IPS-20b (cell line): ENCODE measurements around the gene SYDE2.
"Not testable (repeated sequence)": the region's sequence is repeated elsewhere in the genome, so short reads cannot be mapped to it uniquely, and the experiment has no call there.

Experiments used
- H3K27ac ChIP-seq: one replicate; pipeline ENCODE4 v1.5.1; 2013; ENCODE audit warnings: low read length
- H3K27me3 ChIP-seq: 2 replicates; pipeline ENCODE4 v1.6.1; 2013; ENCODE audit warnings: mild to moderate bottlenecking, low read length, inconsistent platforms; ENCODE audit not compliant: insufficient read depth
- H3K36me3 ChIP-seq: 2 replicates; pipeline ENCODE4 v1.6.1; 2013; ENCODE audit warnings: low read depth, mild to moderate bottlenecking, inconsistent platforms, low read length, moderate library complexity; ENCODE audit not compliant: insufficient read depth
- H3K4me1 ChIP-seq: 2 replicates; pipeline ENCODE4 v1.6.1; 2013; ENCODE audit warnings: mild to moderate bottlenecking, control low read depth, inconsistent platforms, low read length, moderate library complexity; ENCODE audit not compliant: insufficient read depth
- H3K4me3 ChIP-seq: 2 replicates; pipeline ENCODE4 v1.5.1; 2013; ENCODE audit warnings: mild to moderate bottlenecking, low read length, inconsistent platforms
- H3K9ac ChIP-seq: 2 replicates; pipeline ENCODE4 v1.6.1; 2013; ENCODE audit warnings: low read depth, mild to moderate bottlenecking, inconsistent platforms, low read length, moderate library complexity
- H3K9me3 ChIP-seq: 2 replicates; pipeline ENCODE4 v1.6.1; 2013; ENCODE audit warnings: mild to moderate bottlenecking, low read depth, low read length, inconsistent platforms; ENCODE audit not compliant: insufficient read depth

SYDE2 gene

GRCh38 chr1:85203573-85204171 is 2.9 kb upstream of the SYDE2 start:
- peaks cover 17% of the 10 kb centered on the region; the same call in 1 of the 2 replicates for H3K27me3 ChIP-seq
- H3K27ac ChIP-seq: no peak overlapping the region
- H3K9ac ChIP-seq: no peak overlapping the region
- H3K9me3 ChIP-seq: no peaks in the 10 kb centered on the region
- no peak overlapping the region for H3K4me3 ChIP-seq
- peaks cover 14% of the 10 kb centered on the region for H3K4me1 ChIP-seq
- no peaks in the 10 kb centered on the region for H3K36me3 ChIP-seq

DNA sequence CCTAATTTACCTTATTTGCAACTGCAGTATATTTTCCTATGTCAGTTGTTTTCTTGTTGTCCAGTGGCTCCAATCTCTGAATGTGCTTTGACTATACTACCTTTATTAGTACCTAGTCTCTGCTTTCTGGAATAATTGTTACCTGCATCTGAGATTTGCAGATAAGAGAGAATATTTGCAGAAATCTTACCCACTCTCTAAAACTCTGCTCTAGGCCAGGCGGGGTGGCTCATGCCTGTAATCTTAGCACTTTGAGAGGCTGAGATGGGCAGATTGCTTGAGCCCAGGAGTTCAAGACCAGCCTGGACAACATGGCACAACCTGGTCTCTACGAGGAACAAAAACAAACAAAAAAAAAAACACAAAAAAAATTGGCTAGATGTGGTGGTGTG is 2.0 kb upstream of the SYDE2 start:
- peaks cover 17% of the 10 kb centered on the region; the same call in 1 of the 2 replicates for H3K27me3 ChIP-seq

GRCh38 chr1:85202092-85202863 is 1.5 kb upstream of the SYDE2 start:
- H3K9me3 ChIP-seq: no peaks in the 10 kb centered on the region
- peaks cover 17% of the 10 kb centered on the region; the same call in 1 of the 2 replicates for H3K27me3 ChIP-seq
- H3K36me3 ChIP-seq: no peaks in the 10 kb centered on the region
- peak overlapping the region; percentile 48 for H3K27ac ChIP-seq
- H3K4me1 ChIP-seq: peaks cover 14% of the 10 kb centered on the region
- peak overlapping the region; percentile 90 for H3K9ac ChIP-seq
- H3K4me3 ChIP-seq: peak overlapping the region; percentile 99

More for the DNA sequence above, 2.0 kb upstream of the SYDE2 start:
- Histone ChIP-seq H3K4me1 (peaks cover 14% of the 10 kb centered on the region), H3K9me3 (no peaks in the 10 kb centered on the region), H3K36me3 (no peaks in the 10 kb centered on the region), H3K27ac (no peak overlapping the region), H3K9ac (peak overlapping the region; percentile 90; the same call in 1 of the 2 replicates), H3K4me3 (peak overlapping the region; percentile 99; the same call in 1 of the 2 replicates)

- Histone ChIP-seq H3K36me3 (no peaks in the 10 kb centered on the region), H3K4me3 (peak overlapping the region; percentile 99), H3K27ac (peak overlapping the region; percentile 71), H3K4me1 (peaks cover 9% of the 10 kb centered on the region), H3K27me3 (peaks cover 17% of the 10 kb centered on the region; the same call in 1 of the 2 replicates), H3K9ac (peak overlapping the region; percentile 90), H3K9me3 (no peaks in the 10 kb centered on the region)
Observed at GRCh38 chr1:85201340-85202091, 700 bp upstream of the SYDE2 start.

GRCh38 chr1:85199667-85200462 is 951 bp downstream of the SYDE2 start:
- Histone ChIP-seq H3K9me3 (no peaks in the 10 kb centered on the region), H3K27me3 (peaks cover 17% of the 10 kb centered on the region; the same call in 1 of the 2 replicates), H3K36me3 (no peaks in the 10 kb centered on the region), H3K4me3 (peak overlapping the region; percentile 99), H3K27ac (no peak overlapping the region), H3K4me1 (peaks cover 12% of the 10 kb centered on the region), H3K9ac (peak overlapping the region; percentile 90)

DNA sequence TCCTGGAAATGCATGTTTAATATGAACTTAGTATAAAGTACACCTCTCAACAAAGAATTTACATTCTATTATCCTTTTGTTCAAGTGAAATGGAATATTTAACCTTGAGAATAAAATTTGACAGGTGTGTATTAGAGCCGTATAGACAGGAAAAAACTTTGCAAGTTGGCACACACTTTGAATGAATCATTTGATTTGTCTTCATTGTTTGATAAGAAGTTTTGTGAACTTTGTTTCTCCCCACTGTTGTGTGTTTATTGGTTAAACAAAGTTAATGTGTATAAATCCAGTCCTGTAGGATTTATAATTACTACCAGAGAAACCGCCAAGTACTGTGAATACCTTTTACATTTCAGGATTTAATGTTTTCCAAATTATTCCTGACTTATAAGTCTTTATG is 2.0 kb downstream of the SYDE2 start:
- H3K27ac ChIP-seq: no peak overlapping the region
- H3K9ac ChIP-seq: peak overlapping the region; percentile 6; the same call in 1 of the 2 replicates
- peak overlapping the region; percentile 99 for H3K4me3 ChIP-seq
- no peaks in the 10 kb centered on the region for H3K36me3 ChIP-seq
- peaks cover 17% of the 10 kb centered on the region; the same call in 1 of the 2 replicates for H3K27me3 ChIP-seq
- H3K9me3 ChIP-seq: no peaks in the 10 kb centered on the region
- peaks cover 12% of the 10 kb centered on the region for H3K4me1 ChIP-seq

DNA sequence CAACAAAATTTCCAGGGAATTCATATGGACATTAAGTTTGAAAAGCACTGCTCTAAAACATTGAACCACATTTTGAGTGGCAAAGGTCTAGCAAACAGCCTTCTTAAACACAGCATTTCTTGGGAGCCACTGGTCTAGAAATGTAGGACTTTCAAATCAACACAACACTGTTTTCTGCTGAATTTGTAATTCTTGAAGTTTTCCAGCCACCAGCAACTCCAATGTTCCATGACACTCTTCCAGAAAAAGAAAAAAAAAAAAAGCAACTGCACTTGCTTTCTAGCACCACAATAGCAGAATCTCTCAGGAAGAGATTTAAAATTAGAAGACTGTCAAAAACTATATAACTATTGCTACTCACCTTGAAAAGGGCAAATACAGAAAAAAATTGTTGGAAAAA is 4.5 kb downstream of the SYDE2 start:
- peaks cover 6% of the 10 kb centered on the region for H3K4me1 ChIP-seq
- H3K36me3 ChIP-seq: no peaks in the 10 kb centered on the region
- no peaks in the 10 kb centered on the region for H3K9me3 ChIP-seq
- H3K9ac ChIP-seq: no peak overlapping the region
- H3K4me3 ChIP-seq: no peak overlapping the region
- H3K27me3 ChIP-seq: peaks cover 11% of the 10 kb centered on the region; the same call in 1 of the 2 replicates
- H3K27ac ChIP-seq: no peak overlapping the region

- H3K27me3 ChIP-seq: peaks cover 11% of the 10 kb centered on the region; the same call in 1 of the 2 replicates
- H3K9ac ChIP-seq: no peak overlapping the region
- H3K27ac ChIP-seq: no peak overlapping the region
- no peaks in the 10 kb centered on the region for H3K9me3 ChIP-seq
- H3K36me3 ChIP-seq: no peaks in the 10 kb centered on the region
- H3K4me3 ChIP-seq: no peak overlapping the region
- peaks cover 6% of the 10 kb centered on the region for H3K4me1 ChIP-seq
Observed at GRCh38 chr1:85195703-85196102, 5.1 kb downstream of the SYDE2 start.

- H3K27ac ChIP-seq, H3K9me3 ChIP-seq, H3K4me1 ChIP-seq, H3K27me3 ChIP-seq, H3K9ac ChIP-seq, H3K4me3 ChIP-seq: not testable (repeated sequence)
- peaks cover 18% of the 10 kb centered on the region for H3K36me3 ChIP-seq
Observed at GRCh38 chr1:85192129-85192528, 8.7 kb downstream of the SYDE2 start.

DNA sequence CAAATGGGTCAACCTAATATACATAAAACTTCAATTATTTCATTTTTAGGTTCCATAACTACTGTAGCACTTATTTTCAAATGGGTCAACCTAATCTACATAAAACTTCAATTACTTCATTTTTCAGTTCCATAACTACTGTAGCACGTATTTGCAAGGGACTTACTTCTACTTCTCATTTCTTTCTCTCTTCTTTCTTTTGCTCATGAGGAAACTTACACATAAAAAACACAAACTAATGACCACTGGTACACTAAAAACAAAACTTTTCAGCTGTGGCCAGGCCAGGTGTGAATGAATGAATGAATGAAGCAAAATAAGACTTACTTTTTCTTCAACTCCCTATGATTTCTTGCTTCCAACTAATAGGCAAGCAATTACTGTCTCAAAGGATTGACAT is 11.7 kb downstream of the SYDE2 start:
- no peaks in the 10 kb centered on the region for H3K27me3 ChIP-seq
- H3K4me3 ChIP-seq: no peak overlapping the region
- H3K27ac ChIP-seq: no peak overlapping the region
- no peak overlapping the region for H3K9ac ChIP-seq
- H3K4me1 ChIP-seq: no peaks in the 10 kb centered on the region
- H3K9me3 ChIP-seq: no peaks in the 10 kb centered on the region
- peaks cover 18% of the 10 kb centered on the region for H3K36me3 ChIP-seq

DNA sequence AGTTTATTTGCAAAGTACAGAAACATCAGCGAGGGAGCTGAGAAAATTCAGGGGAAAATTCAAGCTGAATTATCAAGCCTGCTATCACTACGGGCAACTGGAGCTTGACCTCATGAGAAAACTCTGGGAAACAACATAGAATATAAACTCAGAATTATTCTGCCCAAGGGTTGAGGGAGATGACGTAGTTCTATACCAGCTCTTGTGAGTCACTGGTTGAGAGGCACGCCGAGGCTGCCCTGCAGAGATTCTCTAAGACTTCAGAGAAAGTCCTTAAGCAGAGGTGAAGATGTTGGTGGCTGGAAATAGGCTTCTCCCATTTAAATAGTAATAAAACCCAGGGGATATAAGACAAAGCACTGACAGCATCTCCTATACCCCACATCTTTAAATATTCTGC is 12.3 kb downstream of the SYDE2 start:
- H3K27ac ChIP-seq: no peak overlapping the region
- peaks cover 18% of the 10 kb centered on the region for H3K36me3 ChIP-seq
- H3K4me1 ChIP-seq: no peaks in the 10 kb centered on the region
- no peak overlapping the region for H3K9ac ChIP-seq
- H3K27me3 ChIP-seq: no peaks in the 10 kb centered on the region
- H3K9me3 ChIP-seq: no peaks in the 10 kb centered on the region
- H3K4me3 ChIP-seq: no peak overlapping the region
